A673 (cell line): ENCODE measurements around the gene ADARB2. TPM values are rescaled to one million over a fixed set of nuclear protein-coding genes. Genes with fewer than 3 reads are reported as not detected.

ENCODE experiments used
- BruUV-seq: library from RNA; stranded (reverse); fragments of 400-500 nt; replicated peaks from 2 replicates; lab custom pipeline; 2021; lab: Mats Ljungman, UMichigan
- CTCF ChIA-PET: fragments of 300-600 bp; sonication (Branson Sonifier 250); formaldehyde crosslinking; loops from one replicate; lab custom pipeline; 2022; ENCODE audit warnings: antibody characterized with exemption; lab: Charles Lee
- POLR2A ChIA-PET: fragments of 300-600 bp; sonication (Branson Sonifier 250); formaldehyde crosslinking; loops from one replicate; lab custom pipeline; 2022; ENCODE audit warnings: antibody characterized with exemption; ENCODE audit not compliant: low non-redundant PET; lab: Charles Lee
- DNase-seq: peaks from one replicate; pipeline ENCODE4 v3.0.0-alpha.2; 2015; ENCODE audit warnings: low spot score
- H3K27ac ChIP-seq: fragments of 200-600 bp; sonication (generic); 2 replicates; pipeline ENCODE4 v1.5.1; 2016; ENCODE audit warnings: mixed run types, low read depth, mild to moderate bottlenecking, mixed read lengths, antibody characterized with exemption, low read length; ENCODE audit not compliant: poor library complexity, severe bottlenecking
- H3K27me3 ChIP-seq: fragments of 200-600 bp; sonication (generic); replicated peaks from 2 replicates; pipeline ENCODE4 v1.6.1; 2017; ENCODE audit warnings: mixed run types, low read depth, mild to moderate bottlenecking, mixed read lengths, antibody characterized with exemption, low read length; ENCODE audit not compliant: insufficient read depth, poor library complexity
- H3K36me3 ChIP-seq: fragments of 200-600 bp; sonication (generic); 2 replicates; pipeline ENCODE4 v1.6.1; 2016; ENCODE audit warnings: mixed run types, mild to moderate bottlenecking, mixed read lengths, antibody characterized with exemption, low read length; ENCODE audit not compliant: insufficient read depth, poor library complexity, severe bottlenecking
- H3K4me1 ChIP-seq: fragments of 200-600 bp; sonication (generic); 2 replicates; pipeline ENCODE4 v1.6.1; 2017; ENCODE audit warnings: mixed run types, mild to moderate bottlenecking, mixed read lengths, antibody characterized with exemption, low read length; ENCODE audit not compliant: insufficient read depth, poor library complexity, severe bottlenecking
- H3K4me3 ChIP-seq: fragments of 200-600 bp; sonication (generic); 2 replicates; pipeline ENCODE4 v1.5.1; 2016; ENCODE audit warnings: low read depth, mixed run types, mild to moderate bottlenecking, mixed read lengths, low read length; ENCODE audit not compliant: poor library complexity, severe bottlenecking
- H3K9me3 ChIP-seq: fragments of 200-600 bp; sonication (generic); 2 replicates; pipeline ENCODE4 v1.6.1; 2016; ENCODE audit warnings: mixed run types, low read depth, mild to moderate bottlenecking, mixed read lengths, antibody characterized with exemption, low read length; ENCODE audit not compliant: poor library complexity, severe bottlenecking
- CTCF ChIP-seq: fragments of 300-800, 200-600 bp; sonication (generic); conservative IDR thresholded peaks from 2 replicates; pipeline ENCODE4 v1.5.1; 2017; ENCODE audit warnings: low read depth, mild to moderate bottlenecking, antibody characterized with exemption, low read length, moderate library complexity, mixed read lengths
- EZH2 ChIP-seq: fragments of 200-600 bp; sonication (generic); IDR thresholded peaks from 2 replicates; pipeline ENCODE4 v1.6.1; 2017; ENCODE audit warnings: borderline replicate concordance, low read depth, mild to moderate bottlenecking, mixed read lengths, antibody characterized with exemption, low read length; ENCODE audit not compliant: poor library complexity, severe bottlenecking
- intact Hi-C: fragments of 100-400 bp; cut with micrococcal nuclease; formaldehyde crosslinking; loops from one replicate; pipeline ENCODE4 v1.10.0; 2022; ENCODE audit not compliant: unreplicated experiment
- total RNA-seq: library from RNA; stranded (reverse); gene quantifications from 2 replicates; pipeline ENCODE4 v1.2.3, GENCODE V29; 2021

The ADARB2 gene
- total RNA-seq, 1 experiment from 2014 or later, result not detected

- ChIA-PET CTCF (interaction anchor here (0.7 kb wide), 1 partner anchor 173 kb away, joined by 3 read pairs; no protein-coding TSS in a partner anchor), POLR2A (no interaction called here)
- BruUV-seq, result no TSS peak
- no peak for DNase-seq
- H3K36me3 ChIP-seq, result no peaks in the 10 kb centered on the region
- intact Hi-C loops, result no loop called here
- H3K4me3 ChIP-seq, result no peak overlapping the region
- H3K4me1 ChIP-seq, result no peaks in the 10 kb centered on the region
- TF ChIP-seq CTCF, result no peak
- TF ChIP-seq EZH2, result no peak
- H3K27me3 ChIP-seq, result peaks cover 55% of the 10 kb centered on the region
- H3K27ac ChIP-seq, result no peak overlapping the region
- no peaks in the 10 kb centered on the region for H3K9me3 ChIP-seq
These were observed 489.6 kb downstream of the ADARB2 start for GRCh38 chr10:1247598-1248261.

- no peak for DNase-seq
- Histone ChIP-seq H3K36me3 (no peaks in the 10 kb centered on the region), H3K4me3 (no peak overlapping the region), H3K4me1 (no peaks in the 10 kb centered on the region), H3K27me3 (peaks cover 50% of the 10 kb centered on the region), H3K9me3 (no peaks in the 10 kb centered on the region), H3K27ac (no peak overlapping the region)
- intact Hi-C loops, result no loop called here
- ChIA-PET CTCF (no interaction called here), POLR2A (no interaction called here)
- TF ChIP-seq EZH2, result no peak
- no peak for TF ChIP-seq CTCF
- BruUV-seq, result no TSS peak
These were observed 492.8 kb downstream of the ADARB2 start for GRCh38 chr10:1244493-1244892.

GRCh38 chr10:1243486-1244234, 493.7 kb downstream of the ADARB2 start:
- no peaks in the 10 kb centered on the region for H3K4me1 ChIP-seq
- intact Hi-C loops, result no loop called here
- no peak overlapping the region for H3K4me3 ChIP-seq
- H3K9me3 ChIP-seq, result no peaks in the 10 kb centered on the region
- ChIA-PET POLR2A (no interaction called here), CTCF (no interaction called here)
- H3K36me3 ChIP-seq, result no peaks in the 10 kb centered on the region
- TF ChIP-seq CTCF (no peak; the same call in 1 of the 2 replicates), EZH2 (no peak)
- H3K27ac ChIP-seq, result no peak overlapping the region
- BruUV-seq, result no TSS peak
- DNase-seq, result no peak
- H3K27me3 ChIP-seq, result peaks cover 41% of the 10 kb centered on the region
